Measurements from ENCODE around the gene VPS4A.

The VPS4A gene

GRCh38 chr16:69334696-69335095, 23.5 kb downstream of the VPS4A start:
- TF ChIP-seq EZH2phosphoT487 (IDR thresholded peaks at IDR 0.05; ENCODE audit: low read depth): no peak
- TF ChIP-seq CTCF (IDR thresholded peaks at IDR 0.05; ENCODE audit: low read depth, low read length): no peak
- Histone ChIP-seq H3K9ac (ENCODE audit: low read length) (no peak overlapping the region), H2AFZ (ENCODE audit: low read depth, low read length) (no peak overlapping the region), H3K27ac (ENCODE audit: low read length) (no peak overlapping the region), H3K27me3 (ENCODE audit: low read depth, low read length) (no peaks in the 10 kb centered on the region), H3K4me2 (ENCODE audit: low read length) (no peak overlapping the region), H4K20me1 (ENCODE audit: insufficient read depth, low read length) (peaks cover under 1% of the 10 kb centered on the region; the same call in 1 of the 2 replicates), H3K4me1 (ENCODE audit: low read length) (peaks cover 10% of the 10 kb centered on the region), H3K4me3 (ENCODE audit: low read length) (no peak overlapping the region), H3K9me3 (ENCODE audit: insufficient read depth, low read length) (no peaks in the 10 kb centered on the region), H3K36me3 (replicated peaks; ENCODE audit: low read depth, low read length) (peaks cover 32% of the 10 kb centered on the region), H3K79me2 (ENCODE audit: low read length) (peaks cover 53% of the 10 kb centered on the region)

- Histone ChIP-seq H3K9ac (ENCODE audit: low read length) (peak overlapping the region; percentile 73), H3K9me3 (ENCODE audit: insufficient read depth, low read length) (no peaks in the 10 kb centered on the region), H4K20me1 (ENCODE audit: insufficient read depth, low read length) (no peaks in the 10 kb centered on the region), H3K27ac (ENCODE audit: low read length) (peak overlapping the region; percentile 63), H3K27me3 (ENCODE audit: low read depth, low read length) (no peaks in the 10 kb centered on the region), H3K36me3 (replicated peaks; ENCODE audit: low read depth, low read length) (peaks cover 37% of the 10 kb centered on the region), H3K79me2 (ENCODE audit: low read length) (peaks cover 62% of the 10 kb centered on the region), H3K4me3 (ENCODE audit: low read length) (peak overlapping the region; percentile 85), H2AFZ (ENCODE audit: low read depth, low read length) (peak overlapping the region; percentile 63; the same call in 1 of the 2 replicates), H3K4me1 (ENCODE audit: low read length) (peaks cover 16% of the 10 kb centered on the region), H3K4me2 (ENCODE audit: low read length) (peak overlapping the region; percentile 69)
- TF ChIP-seq CTCF (IDR thresholded peaks at IDR 0.05; ENCODE audit: low read depth, low read length) (no peak), EZH2phosphoT487 (IDR thresholded peaks at IDR 0.05; ENCODE audit: low read depth) (no peak)
Measured at GRCh38 chr16:69338557-69339288, 27.6 kb downstream of the VPS4A start.

DNA sequence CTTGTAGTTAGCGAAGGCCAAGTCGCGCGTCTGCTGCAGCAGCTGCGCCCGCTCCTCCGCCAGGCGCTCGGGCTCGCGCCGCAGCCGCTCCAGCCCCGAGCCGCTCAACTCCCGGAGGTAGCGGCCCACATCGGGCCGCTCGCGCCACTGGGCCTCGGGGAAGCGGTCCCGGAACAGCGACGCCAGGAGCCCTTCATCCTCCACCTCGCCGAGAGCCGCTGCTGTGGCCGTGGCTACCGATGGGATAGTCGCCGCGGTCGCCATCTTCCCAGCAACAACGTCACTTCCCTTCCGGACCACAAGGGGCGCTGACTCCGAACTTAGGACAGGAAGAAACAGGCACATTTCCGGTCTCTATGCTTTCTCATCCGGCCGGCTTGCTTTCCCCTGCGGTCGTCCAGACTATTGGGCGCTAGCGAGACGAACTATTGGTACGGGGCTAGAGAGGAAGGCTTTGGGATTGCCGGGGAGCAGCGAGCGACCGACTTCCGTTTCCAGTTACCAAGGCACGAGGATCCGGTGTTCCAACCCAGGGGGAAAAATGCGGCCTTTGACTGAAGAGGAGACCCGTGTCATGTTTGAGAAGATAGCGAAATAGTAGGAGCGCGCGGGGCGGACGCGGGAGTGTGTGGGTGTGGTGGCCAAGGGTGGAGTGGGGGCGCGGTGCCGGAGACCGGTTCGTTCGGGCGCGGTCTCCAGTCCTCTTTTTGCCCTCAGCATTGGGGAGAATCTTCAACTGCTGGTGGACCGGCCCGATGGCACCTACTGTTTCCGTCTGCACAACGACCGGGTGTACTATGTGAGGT, 28.3 kb downstream of the VPS4A start, which contains the start of the genes COG8 and NIP7:
Gene COG8 (minus strand): TSS at position 276 of the 806 bp plus-strand sequence. CDS start 12 bp downstream, at position 264.
Gene NIP7 (plus strand): TSS at position 484 of the 806 bp plus-strand sequence. CDS start 58 bp downstream, at position 542.
- TF ChIP-seq EZH2phosphoT487 (IDR thresholded peaks at IDR 0.05; ENCODE audit: low read depth): no peak
- TF ChIP-seq CTCF (IDR thresholded peaks at IDR 0.05; ENCODE audit: low read depth, low read length): peak; percentile 54
- peak within 1 kb of the TSS; percentile 90 for H3K9ac ChIP-seq (ENCODE audit: low read length)
- peak within 1 kb of the TSS; percentile 75 for H3K27ac ChIP-seq (ENCODE audit: low read length)
- H3K4me1 ChIP-seq (ENCODE audit: low read length): peaks cover 16% of the 10 kb centered on the region
- no peaks in the 10 kb centered on the region for H3K9me3 ChIP-seq (ENCODE audit: insufficient read depth, low read length)
- H3K36me3 ChIP-seq (replicated peaks; ENCODE audit: low read depth, low read length): peaks cover 33% of the 10 kb centered on the region
- peaks cover 62% of the 10 kb centered on the region for H3K79me2 ChIP-seq (ENCODE audit: low read length)
- H3K4me2 ChIP-seq (ENCODE audit: low read length): peak within 1 kb of the TSS; percentile 98
- H3K4me3 ChIP-seq (ENCODE audit: low read length): peak within 1 kb of the TSS; percentile 85
- H4K20me1 ChIP-seq (ENCODE audit: insufficient read depth, low read length): no peaks in the 10 kb centered on the region
- peak within 1 kb of the TSS; percentile 77 for H2AFZ ChIP-seq (ENCODE audit: low read depth, low read length)
- no peaks in the 10 kb centered on the region for H3K27me3 ChIP-seq (ENCODE audit: low read depth, low read length)

Measured in OCI-LY3 (cell line).